SK-N-SH (cell line): ENCODE results near the gene GNA15. TPM values are rescaled to one million over a fixed set of nuclear protein-coding genes. Genes with fewer than 3 reads are reported as not detected.
A peak's percentile ranks its signal among the peaks of the same experiment; 100 is the strongest.

ENCODE experiments used
- CTCF ChIA-PET: fragments of 300-600, 350-600 bp; formaldehyde crosslinking; extraction: SDS; loops from one replicate; lab custom pipeline; 2021; lab: Yijun Ruan, JAX
- POLR2A ChIA-PET: fragments of 350-600 bp; sonication (Branson Sonifier 250); formaldehyde crosslinking; extraction: SDS; loops from one replicate; lab custom pipeline; 2020; ENCODE audit warnings: antibody characterized with exemption, inconsistent platforms; lab: Yijun Ruan, JAX
- DNase-seq: peaks from one replicate; pipeline ENCODE4 v3.0.0; 2012
- H2AFZ ChIP-seq: fragments of 200-600 bp; sonication (generic); 2 replicates; pipeline ENCODE4 v1.8.1; 2016; ENCODE audit warnings: antibody characterized with exemption, mild to moderate bottlenecking, low read depth
- H3F3A ChIP-seq: fragments of 200-600 bp; sonication (generic); replicated peaks from 2 replicates; pipeline ENCODE3; 2016; ENCODE audit warnings: antibody characterized with exemption, mild to moderate bottlenecking; ENCODE audit not compliant: insufficient read depth
- H3K27ac ChIP-seq, 2 experiments: fragments of 200-500 bp in 1 of 2; fragments of 200-600 bp in 1 of 2; sonication (Bioruptor generic) in 1 of 2; sonication (generic), shearing (Covaris generic) in 1 of 2; 2 replicates each; pipeline versions ENCODE4 v1.5.1 to v1.6.1; 2014 to 2016; ENCODE audit warnings: low read depth in 2 of 2, inconsistent platforms in 1 of 2, low read length in 1 of 2, mild to moderate bottlenecking in 1 of 2, mixed read lengths in 1 of 2
- H3K27me3 ChIP-seq: fragments of 200-600 bp; sonication (generic), shearing (Covaris generic); 2 replicates; pipeline ENCODE4 v1.6.1; 2016; ENCODE audit warnings: mixed run types; ENCODE audit not compliant: insufficient read depth
- H3K36me3 ChIP-seq, 2 experiments: fragments of 200-500 bp in 1 of 2; fragments of 200-600 bp in 1 of 2; sonication (Bioruptor generic) in 1 of 2; sonication (generic) in 1 of 2; replicated peaks in 1 of 2; 2 replicates each; pipeline versions ENCODE3 to v1.5.1; 2014 to 2016; ENCODE audit warnings: low read length in 1 of 2, mild to moderate bottlenecking in 1 of 2; ENCODE audit not compliant: insufficient read depth in 2 of 2, control insufficient read depth in 1 of 2
- H3K4me1 ChIP-seq, 2 experiments: fragments of 200-500 bp in 1 of 2; fragments of 200-600 bp in 1 of 2; sonication (Bioruptor generic) in 1 of 2; sonication (generic), shearing (Covaris generic) in 1 of 2; 2 replicates each; pipeline versions ENCODE4 v1.5.1 to v1.6.1; 2014 to 2016; ENCODE audit warnings: low read depth in 1 of 2, low read length in 1 of 2, mixed run types in 1 of 2; ENCODE audit not compliant: insufficient read depth in 2 of 2, control insufficient read depth in 1 of 2
- H3K4me2 ChIP-seq: fragments of 200-600 bp; sonication (generic), shearing (Covaris generic); 2 replicates; pipeline ENCODE4 v1.6.1; 2017; ENCODE audit warnings: mixed run types
- H3K4me3 ChIP-seq, 2 experiments: fragments of 200-500 bp in 1 of 2; fragments of 200-600 bp in 1 of 2; sonication (Bioruptor generic) in 1 of 2; sonication (generic), shearing (Covaris generic) in 1 of 2; 2 replicates each; pipeline versions ENCODE4 v1.5.1 to v1.8.1; 2014 to 2016; ENCODE audit warnings: low read depth in 2 of 2, inconsistent platforms in 1 of 2, low read length in 1 of 2, mild to moderate bottlenecking in 1 of 2, mixed read lengths in 1 of 2, moderate library complexity in 1 of 2
- H3K79me2 ChIP-seq: fragments of 200-600 bp; sonication (generic); 2 replicates; pipeline ENCODE4 v1.8.1; 2017; ENCODE audit warnings: mild to moderate bottlenecking; ENCODE audit not compliant: insufficient read depth
- H3K9ac ChIP-seq: fragments of 200-600 bp; sonication (generic); 2 replicates; pipeline ENCODE4 v1.6.1; 2017; ENCODE audit warnings: mixed run types
- H3K9me2 ChIP-seq: fragments of 200-600 bp; sonication (generic); 2 replicates; pipeline ENCODE4 v1.6.1; 2017; ENCODE audit warnings: mixed run types
- H3K9me3 ChIP-seq: fragments of 200-600 bp; sonication (generic); 2 replicates; pipeline ENCODE4 v1.6.1; 2017; ENCODE audit warnings: mixed run types, mild to moderate bottlenecking, moderate library complexity
- H4K20me1 ChIP-seq: fragments of 200-600 bp; sonication (generic); 2 replicates; pipeline ENCODE4 v1.6.1; 2017; ENCODE audit warnings: mild to moderate bottlenecking, mixed run types; ENCODE audit not compliant: insufficient read depth
- CHD2 ChIP-seq: fragments of 150-350 bp; IDR thresholded peaks from 2 replicates; pipeline ENCODE4 v1.6.1; 2018; ENCODE audit warnings: low read length; ENCODE audit not compliant: partially characterized antibody
- GABPA ChIP-seq: IDR thresholded peaks from 2 replicates; pipeline ENCODE4 v1.4.0; 2012; ENCODE audit warnings: low read depth, mild to moderate bottlenecking
- GATA2 ChIP-seq: sonication (generic); formaldehyde crosslinking; IDR thresholded peaks from 2 replicates; pipeline ENCODE4 v1.5.0; 2020; ENCODE audit warnings: mild to moderate bottlenecking, missing genetic modification reagents
- NFIC ChIP-seq: IDR thresholded peaks from 2 replicates; pipeline ENCODE4 v1.4.0; 2012; ENCODE audit warnings: borderline replicate concordance
- NRF1 ChIP-seq: IDR thresholded peaks from 2 replicates; pipeline ENCODE4 v1.6.1; 2012; ENCODE audit warnings: low read depth, mild to moderate bottlenecking, low read length
- POLR2AphosphoS5 ChIP-seq: IDR thresholded peaks from 2 replicates; pipeline ENCODE4 v1.6.1; 2012; ENCODE audit warnings: low read depth, low read length
- SIN3A ChIP-seq: IDR thresholded peaks from 2 replicates; pipeline ENCODE4 v1.6.1; 2012; ENCODE audit warnings: low read depth, mild to moderate bottlenecking, low read length, moderate library complexity, borderline replicate concordance
- TCF12 ChIP-seq: IDR thresholded peaks from 2 replicates; pipeline ENCODE4 v1.4.0; 2012
- WGBS: methylation state at CpG from one replicate; pipeline ENCODE4 v1.1.6; 2017; ENCODE audit warnings: low lambda C conversion rate; 5-methylcytosine and 5-hydroxymethylcytosine counted together
- polyA plus RNA-seq, 3 experiments: library from polyadenylated mRNA; depleted of rRNA; stranded (reverse); fragments of >200 nt; gene quantifications; 2 replicates each; pipeline ENCODE4 v1.2.3, GENCODE V29; 2012
- TF ChIP-seq, protein P1 (sequence below): IDR thresholded peaks from 2 replicates; pipeline ENCODE4 v1.4.0; 2012; ENCODE audit warnings: low read depth, borderline replicate concordance
- TF ChIP-seq, protein P2 (sequence below): IDR thresholded peaks from 2 replicates; pipeline ENCODE4 v1.6.1; 2012; ENCODE audit warnings: mild to moderate bottlenecking, low read depth, low read length, moderate library complexity
- TF ChIP-seq, protein P3 (sequence below): fragments of 150-350 bp; IDR thresholded peaks from 2 replicates; pipeline ENCODE4 v1.6.1; 2016; ENCODE audit warnings: mild to moderate bottlenecking, low read depth, low read length
- TF ChIP-seq, protein P4 (sequence below): IDR thresholded peaks from 2 replicates; pipeline ENCODE4 v1.4.0; 2012; ENCODE audit warnings: low read depth, borderline replicate concordance
- TF ChIP-seq, protein P5 (sequence below): fragments of 200-600 bp; sonication (generic); IDR thresholded peaks from 2 replicates; pipeline ENCODE4 v1.6.1; 2017; ENCODE audit warnings: antibody characterized with exemption, mild to moderate bottlenecking, moderate library complexity

The GNA15 gene
- polyA plus RNA-seq, 1 of the 3 experiments (the other 2 are of a cell fraction) = 0.05 TPM

DNA sequence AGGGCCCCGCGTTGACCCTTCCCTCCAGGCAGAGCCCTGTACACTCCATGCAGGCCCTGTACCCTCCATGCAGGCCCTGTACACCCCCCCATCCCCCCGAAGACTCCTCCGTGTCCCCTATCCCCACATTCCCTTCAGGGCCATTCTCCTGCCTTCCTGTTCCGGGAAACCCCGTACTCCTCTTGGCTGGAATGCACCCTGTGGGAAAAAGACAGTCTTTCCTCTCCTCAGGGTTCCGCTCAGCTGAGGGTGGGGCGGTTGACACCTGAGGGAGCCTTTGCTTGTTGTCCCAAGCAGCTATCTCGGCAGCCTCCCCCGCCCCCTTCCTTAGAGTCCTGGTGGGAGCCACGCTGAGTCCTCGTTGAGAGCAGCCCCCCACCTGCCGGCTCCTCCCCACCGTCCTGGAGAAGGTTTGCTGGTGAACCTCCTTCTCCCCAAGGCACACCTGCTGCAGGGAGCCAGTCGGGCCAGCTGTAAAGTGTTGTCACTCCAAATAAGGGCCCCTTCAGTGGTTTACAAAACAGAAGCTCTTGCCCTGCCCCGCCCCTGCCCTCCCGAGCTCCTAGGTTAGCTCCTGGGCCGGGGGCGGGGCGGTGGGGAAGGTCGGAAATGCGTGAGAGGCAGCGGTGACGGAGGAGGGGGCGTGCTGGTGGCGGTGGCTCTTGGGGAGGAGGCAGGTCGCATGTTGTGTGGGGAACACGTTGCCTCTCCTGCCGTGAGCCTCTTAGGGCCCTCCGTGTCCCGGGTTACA, 40.2 kb upstream of the GNA15 start:
- H3K27ac ChIP-seq = no peak overlapping the region
- no peaks in the 10 kb centered on the region for H3K9me2 ChIP-seq
- peaks cover 60% of the 10 kb centered on the region for H4K20me1 ChIP-seq
- peaks cover 0 to 28% of the 10 kb centered on the region in 2 experiments; a peak in 1 of 4 replicates for H3K4me1 ChIP-seq
- peak overlapping the region; percentile 87 for H3K9ac ChIP-seq
- H3K36me3 ChIP-seq = no peaks in the 10 kb centered on the region
- POLR2A ChIA-PET = no interaction called here
- TF ChIP-seq, protein P1, sequence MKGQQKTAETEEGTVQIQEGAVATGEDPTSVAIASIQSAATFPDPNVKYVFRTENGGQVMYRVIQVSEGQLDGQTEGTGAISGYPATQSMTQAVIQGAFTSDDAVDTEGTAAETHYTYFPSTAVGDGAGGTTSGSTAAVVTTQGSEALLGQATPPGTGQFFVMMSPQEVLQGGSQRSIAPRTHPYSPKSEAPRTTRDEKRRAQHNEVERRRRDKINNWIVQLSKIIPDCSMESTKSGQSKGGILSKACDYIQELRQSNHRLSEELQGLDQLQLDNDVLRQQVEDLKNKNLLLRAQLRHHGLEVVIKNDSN = no peak
- TF ChIP-seq, protein P2, sequence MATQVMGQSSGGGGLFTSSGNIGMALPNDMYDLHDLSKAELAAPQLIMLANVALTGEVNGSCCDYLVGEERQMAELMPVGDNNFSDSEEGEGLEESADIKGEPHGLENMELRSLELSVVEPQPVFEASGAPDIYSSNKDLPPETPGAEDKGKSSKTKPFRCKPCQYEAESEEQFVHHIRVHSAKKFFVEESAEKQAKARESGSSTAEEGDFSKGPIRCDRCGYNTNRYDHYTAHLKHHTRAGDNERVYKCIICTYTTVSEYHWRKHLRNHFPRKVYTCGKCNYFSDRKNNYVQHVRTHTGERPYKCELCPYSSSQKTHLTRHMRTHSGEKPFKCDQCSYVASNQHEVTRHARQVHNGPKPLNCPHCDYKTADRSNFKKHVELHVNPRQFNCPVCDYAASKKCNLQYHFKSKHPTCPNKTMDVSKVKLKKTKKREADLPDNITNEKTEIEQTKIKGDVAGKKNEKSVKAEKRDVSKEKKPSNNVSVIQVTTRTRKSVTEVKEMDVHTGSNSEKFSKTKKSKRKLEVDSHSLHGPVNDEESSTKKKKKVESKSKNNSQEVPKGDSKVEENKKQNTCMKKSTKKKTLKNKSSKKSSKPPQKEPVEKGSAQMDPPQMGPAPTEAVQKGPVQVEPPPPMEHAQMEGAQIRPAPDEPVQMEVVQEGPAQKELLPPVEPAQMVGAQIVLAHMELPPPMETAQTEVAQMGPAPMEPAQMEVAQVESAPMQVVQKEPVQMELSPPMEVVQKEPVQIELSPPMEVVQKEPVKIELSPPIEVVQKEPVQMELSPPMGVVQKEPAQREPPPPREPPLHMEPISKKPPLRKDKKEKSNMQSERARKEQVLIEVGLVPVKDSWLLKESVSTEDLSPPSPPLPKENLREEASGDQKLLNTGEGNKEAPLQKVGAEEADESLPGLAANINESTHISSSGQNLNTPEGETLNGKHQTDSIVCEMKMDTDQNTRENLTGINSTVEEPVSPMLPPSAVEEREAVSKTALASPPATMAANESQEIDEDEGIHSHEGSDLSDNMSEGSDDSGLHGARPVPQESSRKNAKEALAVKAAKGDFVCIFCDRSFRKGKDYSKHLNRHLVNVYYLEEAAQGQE = no peak
- TF ChIP-seq, protein P3, sequence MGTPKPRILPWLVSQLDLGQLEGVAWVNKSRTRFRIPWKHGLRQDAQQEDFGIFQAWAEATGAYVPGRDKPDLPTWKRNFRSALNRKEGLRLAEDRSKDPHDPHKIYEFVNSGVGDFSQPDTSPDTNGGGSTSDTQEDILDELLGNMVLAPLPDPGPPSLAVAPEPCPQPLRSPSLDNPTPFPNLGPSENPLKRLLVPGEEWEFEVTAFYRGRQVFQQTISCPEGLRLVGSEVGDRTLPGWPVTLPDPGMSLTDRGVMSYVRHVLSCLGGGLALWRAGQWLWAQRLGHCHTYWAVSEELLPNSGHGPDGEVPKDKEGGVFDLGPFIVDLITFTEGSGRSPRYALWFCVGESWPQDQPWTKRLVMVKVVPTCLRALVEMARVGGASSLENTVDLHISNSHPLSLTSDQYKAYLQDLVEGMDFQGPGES = no peak
- no peak for TF ChIP-seq POLR2AphosphoS5
- no peak for TF ChIP-seq CHD2
- TF ChIP-seq NRF1 = no peak
- TF ChIP-seq, all 33 proteins: peak for 0
- peak overlapping the region; percentile 100 for H3K4me2 ChIP-seq
- peak overlapping the region; percentile 80 to 88 for H3K4me3 ChIP-seq
- H3K9me3 ChIP-seq = no peaks in the 10 kb centered on the region
- peaks cover 62% of the 10 kb centered on the region for H3K79me2 ChIP-seq
- CTCF ChIA-PET = interaction anchor here (1.3 to 5.5 kb wide), 4 partner anchors 9 to 133 kb away, joined by 4 to 28 read pairs (median 13); no protein-coding TSS in a partner anchor
- no peak overlapping the region for H2AFZ ChIP-seq
- DNase-seq = no peak
- no peaks in the 10 kb centered on the region for H3K27me3 ChIP-seq
- 62% methylated on average over 22 of the region's 31 CpGs for WGBS
- no peaks in the 10 kb centered on the region for H3F3A ChIP-seq

DNA sequence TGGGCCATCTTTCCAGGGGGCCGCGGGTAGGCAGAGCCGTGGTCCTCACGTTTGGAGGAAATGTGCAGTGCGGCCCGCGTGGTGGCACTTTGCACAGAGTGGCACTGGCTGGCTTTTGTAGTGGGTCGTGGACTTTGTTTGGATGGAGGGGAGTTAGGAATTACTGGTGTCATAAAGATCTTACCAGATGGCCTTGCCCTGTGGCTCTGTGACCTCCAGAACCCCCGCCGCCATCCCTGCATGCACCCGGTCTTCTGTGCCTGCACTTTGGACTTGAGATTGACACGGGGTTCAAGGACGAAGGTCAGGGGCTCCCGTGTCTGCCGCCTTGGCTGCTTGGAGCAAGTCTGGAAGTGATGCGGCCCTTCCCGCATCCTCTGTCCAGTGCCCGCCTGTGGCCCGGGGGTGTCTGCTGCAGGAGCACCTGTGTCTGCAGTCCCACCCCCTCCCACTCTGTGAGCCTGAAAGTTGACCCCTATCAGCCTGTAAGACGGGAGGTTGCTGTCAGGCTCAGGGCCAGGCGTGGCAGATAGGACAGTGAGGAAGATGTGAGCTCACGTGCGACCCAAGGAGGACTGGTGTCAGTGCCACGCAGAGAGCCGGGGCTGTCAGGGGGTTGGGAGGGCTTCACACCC, 39.4 kb upstream of the GNA15 start:
- Histone ChIP-seq H3K4me2 (peak overlapping the region; percentile 100), H3K9me3 (no peaks in the 10 kb centered on the region), H3F3A (no peaks in the 10 kb centered on the region), H3K4me3 (peak overlapping the region; percentile 80 to 88; a peak in 2 of 4 replicates), H3K9ac (peak overlapping the region; percentile 87; the same call in 1 of the 2 replicates), H3K9me2 (no peaks in the 10 kb centered on the region), H3K27ac (no peak overlapping the region), H3K27me3 (no peaks in the 10 kb centered on the region), H3K4me1 (peaks cover 0 to 28% of the 10 kb centered on the region in 2 experiments; a peak in 1 of 4 replicates), H3K36me3 (no peaks in the 10 kb centered on the region), H2AFZ (no peak overlapping the region), H4K20me1 (peaks cover 68% of the 10 kb centered on the region), H3K79me2 (peaks cover 69% of the 10 kb centered on the region)
- no peak for DNase-seq
- ChIA-PET POLR2A (no interaction called here), CTCF (interaction anchor here (1.3 to 5.5 kb wide), 5 partner anchors 8 to 134 kb away, joined by 4 to 28 read pairs (median 12); no protein-coding TSS in a partner anchor)
- TF ChIP-seq, protein P4, sequence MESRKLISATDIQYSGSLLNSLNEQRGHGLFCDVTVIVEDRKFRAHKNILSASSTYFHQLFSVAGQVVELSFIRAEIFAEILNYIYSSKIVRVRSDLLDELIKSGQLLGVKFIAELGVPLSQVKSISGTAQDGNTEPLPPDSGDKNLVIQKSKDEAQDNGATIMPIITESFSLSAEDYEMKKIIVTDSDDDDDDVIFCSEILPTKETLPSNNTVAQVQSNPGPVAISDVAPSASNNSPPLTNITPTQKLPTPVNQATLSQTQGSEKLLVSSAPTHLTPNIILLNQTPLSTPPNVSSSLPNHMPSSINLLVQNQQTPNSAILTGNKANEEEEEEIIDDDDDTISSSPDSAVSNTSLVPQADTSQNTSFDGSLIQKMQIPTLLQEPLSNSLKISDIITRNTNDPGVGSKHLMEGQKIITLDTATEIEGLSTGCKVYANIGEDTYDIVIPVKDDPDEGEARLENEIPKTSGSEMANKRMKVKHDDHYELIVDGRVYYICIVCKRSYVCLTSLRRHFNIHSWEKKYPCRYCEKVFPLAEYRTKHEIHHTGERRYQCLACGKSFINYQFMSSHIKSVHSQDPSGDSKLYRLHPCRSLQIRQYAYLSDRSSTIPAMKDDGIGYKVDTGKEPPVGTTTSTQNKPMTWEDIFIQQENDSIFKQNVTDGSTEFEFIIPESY = no peak
- TF ChIP-seq GATA2 (CRISPR knock-in tag) (no peak), NFIC (no peak), CHD2 (no peak), SIN3A (no peak), GABPA (no peak), TCF12 (no peak)
- TF ChIP-seq, protein P5, sequence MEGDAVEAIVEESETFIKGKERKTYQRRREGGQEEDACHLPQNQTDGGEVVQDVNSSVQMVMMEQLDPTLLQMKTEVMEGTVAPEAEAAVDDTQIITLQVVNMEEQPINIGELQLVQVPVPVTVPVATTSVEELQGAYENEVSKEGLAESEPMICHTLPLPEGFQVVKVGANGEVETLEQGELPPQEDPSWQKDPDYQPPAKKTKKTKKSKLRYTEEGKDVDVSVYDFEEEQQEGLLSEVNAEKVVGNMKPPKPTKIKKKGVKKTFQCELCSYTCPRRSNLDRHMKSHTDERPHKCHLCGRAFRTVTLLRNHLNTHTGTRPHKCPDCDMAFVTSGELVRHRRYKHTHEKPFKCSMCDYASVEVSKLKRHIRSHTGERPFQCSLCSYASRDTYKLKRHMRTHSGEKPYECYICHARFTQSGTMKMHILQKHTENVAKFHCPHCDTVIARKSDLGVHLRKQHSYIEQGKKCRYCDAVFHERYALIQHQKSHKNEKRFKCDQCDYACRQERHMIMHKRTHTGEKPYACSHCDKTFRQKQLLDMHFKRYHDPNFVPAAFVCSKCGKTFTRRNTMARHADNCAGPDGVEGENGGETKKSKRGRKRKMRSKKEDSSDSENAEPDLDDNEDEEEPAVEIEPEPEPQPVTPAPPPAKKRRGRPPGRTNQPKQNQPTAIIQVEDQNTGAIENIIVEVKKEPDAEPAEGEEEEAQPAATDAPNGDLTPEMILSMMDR = no peak
- 86% methylated on average over 15 of the region's 25 CpGs for WGBS
